Aorta (tissue), 5 donors: ENCODE measurements around the gene NF1. TPM values are rescaled to one million over a fixed set of nuclear protein-coding genes. Genes with fewer than 3 reads are reported as not detected.
"Not testable (repeated sequence)": the region's sequence is repeated elsewhere in the genome, so short reads cannot be mapped to it uniquely, and the experiment has no call there.

Experiments used
- ATAC-seq: fragments of 200-7000 bp; cut with Tn5 transposase; one replicate; pipeline ENCODE4 v1.9.1; 2022; ENCODE audit warnings: moderate library complexity; ENCODE audit not compliant: low FRiP score
- DNase-seq, 2 donors: peaks; one replicate each; pipeline ENCODE4 v3.0.0-alpha.2; 2020
- H3K27ac ChIP-seq, 2 donors: one replicate each; pipeline ENCODE4 v1.5.1; 2013; ENCODE audit warnings: low read length in 2 of 2, mild to moderate bottlenecking in 2 of 2, moderate library complexity in 2 of 2, control low read depth in 1 of 2, inconsistent platforms in 1 of 2, low read depth in 1 of 2
- H3K27me3 ChIP-seq, 2 donors: one replicate each; pipeline ENCODE4 v1.6.1; 2013; ENCODE audit warnings: control low read depth in 1 of 2, low read length in 1 of 2, mild to moderate bottlenecking in 1 of 2, moderate library complexity in 1 of 2; ENCODE audit not compliant: insufficient read depth in 2 of 2, control insufficient read depth in 1 of 2
- H3K36me3 ChIP-seq, 2 donors: one replicate each; pipeline ENCODE4 v1.6.1; 2013; ENCODE audit warnings: control low read depth in 1 of 2, low read length in 1 of 2, mild to moderate bottlenecking in 1 of 2; ENCODE audit not compliant: insufficient read depth in 2 of 2, control insufficient read depth in 1 of 2
- H3K4me1 ChIP-seq, 2 donors: one replicate each; pipeline ENCODE4 v1.6.1; 2013; ENCODE audit warnings: low read length in 2 of 2, control low read depth in 1 of 2, mild to moderate bottlenecking in 1 of 2, moderate library complexity in 1 of 2; ENCODE audit not compliant: insufficient read depth in 2 of 2, control insufficient read depth in 1 of 2
- H3K4me3 ChIP-seq, 2 donors: one replicate each; pipeline ENCODE4 v1.5.1; 2013; ENCODE audit warnings: low read length in 2 of 2, control low read depth in 1 of 2, mild to moderate bottlenecking in 1 of 2
- H3K9me3 ChIP-seq: one replicate; pipeline ENCODE4 v1.6.1; 2013; ENCODE audit warnings: mild to moderate bottlenecking, low read length; ENCODE audit not compliant: control insufficient read depth
- whole genome bisulfite sequencing, 2 donors: extraction: QIAGEN DNeasy Blood & Tissue Kit; methylation state at CpG; one replicate each; pipeline ENCODE4 v1.1.7; 2013; 5-methylcytosine and 5-hydroxymethylcytosine counted together
- intact Hi-C, 2 donors: fragments of 100-400 bp; cut with DNase I; formaldehyde crosslinking; loops; one replicate each; pipeline versions ENCODE4 v1.14.2 to v1.15.0; 2022
- polyA plus RNA-seq, 2 donors: library from polyadenylated mRNA; stranded (reverse); fragments of 200-250 nt; gene quantifications; one replicate each; pipeline ENCODE4 v1.2.3, GENCODE V29; 2013
- total RNA-seq, 2 donors: library from RNA; stranded (reverse); fragmentation: NEBNext Ultra II Directional; extraction: Animal tissue kit (Norgen Biotek cat#: 25700); gene quantifications; one replicate each; pipeline ENCODE4 v1.2.1, GENCODE V29; 2021
- donor health status: healthy with polysubstance abuse.
- donor health status: Bipolar disorder and iron deficiency.
- donor health status: DM: no; HTN: no; CAD: no.
- donor health status: DM: no; HTN: no; CAD: no.
- donor health status: DM: yes; HTN: yes; CAD: no.

Gene NF1
- total and polyA plus RNA-seq, 4 donors, result 4.1 to 93.9 (median 45.0) TPM

- Histone ChIP-seq H3K27ac (no peak overlapping the region), H3K4me3 (no peak overlapping the region), H3K27me3 (no peaks in the 10 kb centered on the region), H3K9me3 (no peaks in the 10 kb centered on the region), H3K4me1 (no peaks in the 10 kb centered on the region), H3K36me3 (no peaks in the 10 kb centered on the region)
- 92% methylated on average over 1 of the region's 1 CpG for WGBS, 2 donors
- no peak for DNase-seq
- intact Hi-C loops, result no loop called here
- ATAC-seq, result no peak
Measured at GRCh38 chr17:31307640-31308039, 212.9 kb downstream of the NF1 start.

- H3K27ac ChIP-seq, result no peak overlapping the region
- H3K4me3 ChIP-seq, result no peak overlapping the region
- H3K4me1 ChIP-seq, result no peaks in the 10 kb centered on the region
- ATAC-seq (no peak), DNase-seq (no peak)
- intact Hi-C loops, result no loop called here
- H3K36me3 ChIP-seq, result no peaks in the 10 kb centered on the region
- H3K9me3 ChIP-seq, result no peaks in the 10 kb centered on the region
- H3K27me3 ChIP-seq, result no peaks in the 10 kb centered on the region
- 76 to 82% methylated on average over 5 of the region's 5 CpGs for WGBS, 2 donors
Measured at GRCh38 chr17:31308372-31309334, 213.9 kb downstream of the NF1 start.

- no peaks in the 10 kb centered on the region for H3K9me3 ChIP-seq
- ATAC-seq, result no peak
- intact Hi-C loops, result no loop called here
- 92 to 95% methylated on average over 2 of the region's 2 CpGs for WGBS, 2 donors
- H3K4me1 ChIP-seq, result no peaks in the 10 kb centered on the region
- no peak overlapping the region for H3K27ac ChIP-seq
- no peaks in the 10 kb centered on the region for H3K27me3 ChIP-seq
- no peak for DNase-seq
- H3K4me3 ChIP-seq, result no peak overlapping the region
- no peaks in the 10 kb centered on the region for H3K36me3 ChIP-seq
Measured at GRCh38 chr17:31309556-31309955, 214.8 kb downstream of the NF1 start.

- no peak overlapping the region for H3K27ac ChIP-seq
- intact Hi-C loops, result no loop called here
- no peak for DNase-seq
- no peaks in the 10 kb centered on the region for H3K9me3 ChIP-seq
- 43 to 66% methylated on average over 2 of the region's 2 CpGs for WGBS, 2 donors
- no peak for ATAC-seq
- H3K27me3 ChIP-seq, result no peaks in the 10 kb centered on the region
- H3K4me1 ChIP-seq, result no peaks in the 10 kb centered on the region
- H3K36me3 ChIP-seq, result no peaks in the 10 kb centered on the region
- H3K4me3 ChIP-seq, result no peak overlapping the region
Measured at GRCh38 chr17:31310260-31310659, 215.5 kb downstream of the NF1 start.

GRCh38 chr17:31310886-31311285 is 216.1 kb downstream of the NF1 start:
- no peak for ATAC-seq
- Histone ChIP-seq H3K4me3 (no peak overlapping the region), H3K27me3 (no peaks in the 10 kb centered on the region), H3K27ac (no peak overlapping the region), H3K36me3 (no peaks in the 10 kb centered on the region), H3K4me1 (no peaks in the 10 kb centered on the region), H3K9me3 (no peaks in the 10 kb centered on the region)
- DNase-seq, result peak in 1 of 2 donors; percentile 47
- 84% methylated on average over 7 of the region's 7 CpGs for WGBS, 2 donors
- intact Hi-C loops, result no loop called here

GRCh38 chr17:31311526-31311925 is 216.7 kb downstream of the NF1 start:
- intact Hi-C loops, result no loop called here
- ATAC-seq (no peak), DNase-seq (no peak)
- Histone ChIP-seq H3K4me1 (no peaks in the 10 kb centered on the region), H3K4me3 (no peak overlapping the region), H3K27ac (no peak overlapping the region), H3K27me3 (no peaks in the 10 kb centered on the region), H3K36me3 (no peaks in the 10 kb centered on the region), H3K9me3 (no peaks in the 10 kb centered on the region)
- WGBS, 2 donors, result 61 to 64% methylated on average over 3 of the region's 3 CpGs

- H3K27me3 ChIP-seq, H3K36me3 ChIP-seq, H3K4me3 ChIP-seq, H3K9me3 ChIP-seq, ATAC-seq, H3K27ac ChIP-seq, H3K4me1 ChIP-seq, intact Hi-C loops: not testable (repeated sequence)
- DNase-seq, result peak in 1 of 2 donors; percentile 53
- 76 to 86% methylated on average over 6 to 7 of the region's 7 CpGs for WGBS, 2 donors
Measured at GRCh38 chr17:31312223-31312622, 217.4 kb downstream of the NF1 start.

- 86 to 90% methylated on average over 3 of the region's 3 CpGs for WGBS, 2 donors
- Histone ChIP-seq H3K27me3 (no peaks in the 10 kb centered on the region), H3K4me3 (no peak within 1 kb of the TSS), H3K4me1 (no peaks in the 10 kb centered on the region), H3K36me3 (no peaks in the 10 kb centered on the region), H3K9me3 (no peaks in the 10 kb centered on the region), H3K27ac (no peak within 1 kb of the TSS)
- intact Hi-C loops, result no loop called here
- DNase-seq (no peak), ATAC-seq (no peak)
Measured at GRCh38 chr17:31313982-31314781, 219.4 kb downstream of the NF1 start, which contains the start of gene EVI2B. TSS of gene EVI2B (minus strand) at chr17:31314054. CDS start at chr17:31305609, 8,445 bp downstream.
